GM10266 (cell line): Measurements from ENCODE around the gene TMEM61.
"Not testable (repeated sequence)": the region's sequence is repeated elsewhere in the genome, so short reads cannot be mapped to it uniquely, and the experiment has no call there.

Experiments used
- DNase-seq: peaks from one replicate; pipeline ENCODE4 v3.0.0; 2012; ENCODE audit errors: extremely low spot score
- TF ChIP-seq, protein P1 (sequence below): IDR thresholded peaks from 2 replicates; pipeline ENCODE4 v1.5.1; 2012; ENCODE audit warnings: mild to moderate bottlenecking, low read depth; ENCODE audit not compliant: control insufficient read depth, insufficient read depth; ENCODE audit errors: missing control alignments

Gene TMEM61

DNA sequence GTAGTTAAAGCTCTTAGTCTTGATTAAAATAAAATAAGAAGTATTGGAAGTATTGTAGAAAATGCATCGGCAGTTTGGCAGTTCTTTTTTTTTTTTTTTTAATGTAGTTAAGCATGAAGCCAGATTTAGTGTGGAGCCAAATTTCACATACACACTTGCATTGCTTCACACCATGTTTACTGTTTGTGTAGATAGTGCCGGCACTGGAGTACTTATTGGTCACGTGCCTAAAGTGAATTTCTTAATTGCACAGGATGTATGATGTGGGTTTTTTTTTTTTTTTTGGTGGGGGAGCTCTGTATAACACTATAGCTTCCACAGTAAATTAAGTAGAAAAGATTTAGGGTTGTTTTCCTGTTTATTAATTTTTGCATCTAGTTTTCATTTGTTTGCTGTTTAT is 21.2 kb upstream of the TMEM61 start:
- no peak for DNase-seq
- TF ChIP-seq, protein P1, sequence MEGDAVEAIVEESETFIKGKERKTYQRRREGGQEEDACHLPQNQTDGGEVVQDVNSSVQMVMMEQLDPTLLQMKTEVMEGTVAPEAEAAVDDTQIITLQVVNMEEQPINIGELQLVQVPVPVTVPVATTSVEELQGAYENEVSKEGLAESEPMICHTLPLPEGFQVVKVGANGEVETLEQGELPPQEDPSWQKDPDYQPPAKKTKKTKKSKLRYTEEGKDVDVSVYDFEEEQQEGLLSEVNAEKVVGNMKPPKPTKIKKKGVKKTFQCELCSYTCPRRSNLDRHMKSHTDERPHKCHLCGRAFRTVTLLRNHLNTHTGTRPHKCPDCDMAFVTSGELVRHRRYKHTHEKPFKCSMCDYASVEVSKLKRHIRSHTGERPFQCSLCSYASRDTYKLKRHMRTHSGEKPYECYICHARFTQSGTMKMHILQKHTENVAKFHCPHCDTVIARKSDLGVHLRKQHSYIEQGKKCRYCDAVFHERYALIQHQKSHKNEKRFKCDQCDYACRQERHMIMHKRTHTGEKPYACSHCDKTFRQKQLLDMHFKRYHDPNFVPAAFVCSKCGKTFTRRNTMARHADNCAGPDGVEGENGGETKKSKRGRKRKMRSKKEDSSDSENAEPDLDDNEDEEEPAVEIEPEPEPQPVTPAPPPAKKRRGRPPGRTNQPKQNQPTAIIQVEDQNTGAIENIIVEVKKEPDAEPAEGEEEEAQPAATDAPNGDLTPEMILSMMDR = no peak

DNA sequence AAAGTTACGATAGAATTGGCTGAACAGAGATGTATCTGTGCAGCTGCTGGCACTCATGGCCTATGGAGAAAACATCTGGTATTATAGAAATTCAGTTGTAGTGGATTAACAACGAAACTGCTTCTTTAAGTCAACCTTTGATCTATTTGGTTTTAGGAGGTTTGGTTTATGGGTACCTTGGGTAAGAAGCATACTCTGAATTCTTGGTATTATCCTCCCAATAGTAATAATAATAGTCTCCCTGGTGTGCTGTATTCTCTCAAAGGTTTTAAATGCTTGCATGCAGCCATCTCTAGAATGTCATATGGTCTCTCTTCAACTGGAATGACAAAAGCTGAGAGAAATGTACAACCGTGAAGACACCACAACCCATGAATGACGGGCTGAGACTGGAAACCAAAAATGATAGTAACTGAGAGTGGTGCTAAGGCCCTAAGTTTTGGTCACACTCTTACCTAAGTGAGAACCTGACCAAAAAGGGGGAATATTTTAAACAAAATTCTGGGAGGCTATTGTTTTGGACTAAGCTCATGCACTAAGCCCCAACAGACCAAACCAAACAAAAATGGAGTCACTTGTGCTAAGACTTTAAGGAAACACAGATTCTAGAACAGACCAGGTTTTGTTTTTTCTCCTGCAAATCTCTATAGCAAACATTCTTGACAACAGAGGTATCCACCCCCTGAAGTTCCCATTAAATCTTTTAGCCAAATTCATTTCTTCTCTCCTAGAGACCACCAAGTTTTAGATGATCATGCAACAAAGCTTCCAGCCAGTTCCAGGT is 17.6 kb upstream of the TMEM61 start:
- DNase-seq = no peak
- TF ChIP-seq, protein P1 = no peak

DNA sequence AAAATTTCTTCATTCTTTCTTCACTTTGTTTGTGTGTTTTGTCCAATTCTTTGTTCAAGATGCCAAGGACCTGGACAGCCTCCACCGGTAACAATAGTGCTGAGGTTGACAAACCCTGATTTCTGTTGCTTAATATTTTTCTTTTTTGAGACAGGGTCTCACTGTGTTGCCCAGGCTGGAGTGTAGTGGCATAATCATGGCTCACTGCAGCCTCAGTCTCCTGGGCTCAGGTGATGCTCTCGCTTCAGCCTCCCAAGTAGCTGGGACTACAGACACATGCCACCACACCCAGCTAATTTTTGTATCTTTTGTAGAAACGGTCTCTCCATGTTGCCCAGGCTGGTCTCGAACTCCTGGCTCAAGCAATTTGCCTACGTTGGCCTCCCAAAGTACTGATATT is 16.6 kb upstream of the TMEM61 start:
- DNase-seq = not testable (repeated sequence)

DNA sequence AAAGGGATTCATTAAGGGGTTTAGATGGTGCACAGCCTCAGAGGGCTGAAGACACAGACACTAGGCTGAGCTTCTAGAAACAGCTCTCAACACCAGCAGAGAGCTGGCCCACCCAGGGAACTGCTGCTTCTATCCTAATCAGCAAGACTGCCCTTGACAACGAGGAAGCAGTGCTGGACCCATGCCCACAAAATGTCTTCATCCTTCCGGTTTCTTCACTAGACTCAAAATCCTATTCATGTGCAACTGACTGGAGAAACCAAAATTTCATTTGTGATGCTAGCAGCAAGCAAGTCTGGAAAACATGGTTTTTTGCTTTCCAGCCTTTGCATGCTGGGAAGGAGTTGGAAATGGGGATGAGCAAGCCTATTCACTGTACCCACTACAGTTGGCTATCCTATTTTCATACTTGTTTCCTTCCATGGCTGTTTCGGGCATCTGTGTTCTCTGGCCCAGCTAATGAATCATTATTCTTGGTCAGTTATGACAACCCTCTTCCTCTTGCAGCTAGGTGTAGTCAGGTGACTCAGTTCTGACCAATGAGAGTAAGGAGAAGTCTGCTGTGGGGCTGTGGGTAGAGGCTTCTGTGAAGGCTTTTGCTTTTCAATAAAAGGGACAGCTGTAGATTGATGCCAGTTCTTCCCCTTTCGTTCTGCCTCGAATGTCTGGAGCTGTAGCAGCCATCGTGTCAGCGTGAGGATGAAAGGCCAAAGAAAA is 14.6 kb upstream of the TMEM61 start:
- peak; percentile 37 for DNase-seq
- TF ChIP-seq, protein P1 = no peak

DNA sequence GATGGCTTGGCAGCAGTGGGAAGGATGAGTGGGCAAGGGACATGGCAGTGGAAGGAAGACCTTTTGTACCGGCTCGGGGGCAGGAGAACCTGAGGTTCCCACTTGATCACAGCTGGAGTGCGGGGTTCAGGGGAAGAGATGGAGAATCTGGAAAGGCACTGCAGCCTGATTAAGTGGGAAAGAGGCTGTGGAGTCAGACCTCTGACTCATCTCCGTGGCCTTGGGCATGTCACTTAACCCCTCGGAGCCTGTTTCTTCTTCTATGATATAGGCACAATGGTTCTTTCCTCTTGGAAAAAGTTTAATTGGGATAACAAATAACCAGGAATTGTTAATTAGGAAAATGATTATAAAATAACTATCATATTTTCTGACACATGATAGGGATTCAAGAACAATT is 13.1 kb upstream of the TMEM61 start:
- no peak for DNase-seq
- TF ChIP-seq, protein P1 = no peak

DNA sequence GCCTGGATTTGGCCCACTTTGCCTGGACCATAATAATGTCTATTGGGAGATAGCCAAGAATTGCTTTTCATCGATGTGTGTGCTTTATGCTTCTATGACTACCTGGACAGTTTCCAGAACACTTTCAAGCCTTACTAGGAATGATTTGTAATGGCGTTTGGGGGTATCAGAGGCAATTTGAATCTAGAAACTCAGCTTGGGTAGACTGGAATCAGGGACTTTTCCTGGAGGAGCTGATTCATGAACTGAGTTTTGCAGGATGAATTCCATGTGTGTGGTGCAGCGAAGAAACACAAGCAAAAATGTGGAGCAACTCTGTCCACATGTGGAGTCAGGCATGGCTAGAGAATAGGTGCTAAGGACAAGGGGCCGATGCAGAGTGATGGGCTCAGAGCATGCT is 11.9 kb upstream of the TMEM61 start:
- TF ChIP-seq, protein P1 = no peak
- no peak for DNase-seq

DNA sequence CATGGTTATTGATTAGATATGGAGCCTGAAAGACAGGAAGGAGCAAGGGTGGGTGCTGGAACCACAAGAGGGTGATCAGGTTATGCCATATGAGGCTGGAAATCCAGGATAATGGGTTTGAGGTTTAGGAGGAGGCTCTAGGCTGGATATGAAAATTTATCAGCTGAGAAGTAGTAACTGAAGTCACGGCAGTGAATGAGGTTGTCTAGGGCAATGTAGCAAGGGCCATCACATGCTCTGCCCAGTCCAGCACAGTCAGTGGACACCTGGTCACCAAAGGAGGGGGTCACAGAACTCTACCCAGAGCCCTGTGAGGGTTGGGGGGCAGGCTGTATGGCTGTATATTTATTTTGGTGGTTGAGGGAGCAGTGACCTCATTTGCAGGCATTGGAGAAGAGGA is 10.5 kb upstream of the TMEM61 start:
- TF ChIP-seq, protein P1 = no peak
- DNase-seq = no peak
